ENCODE results near the gene MUC5B.

Gene MUC5B

GRCh38 chr11:1257366-1257765 lies 34.5 kb downstream of the MUC5B start:
- TF ChIP-seq POLR2A (IDR thresholded peaks at IDR 0.05; ENCODE audit: low read depth, low read length), result no peak
- TF ChIP-seq PAX5 (IDR thresholded peaks at IDR 0.05; ENCODE audit: insufficient read depth, low read length, severe bottlenecking), result no peak
- TF ChIP-seq POLR2AphosphoS5 (IDR thresholded peaks at IDR 0.05; ENCODE audit: low read depth, low read length), result no peak
- no peak for TF ChIP-seq TAF1 (IDR thresholded peaks at IDR 0.05; ENCODE audit: low read depth, low read length)
- TF ChIP-seq SPI1 (IDR thresholded peaks at IDR 0.05; ENCODE audit: low read depth, low read length), result no peak
- no peak for TF ChIP-seq POU2F2 (IDR thresholded peaks at IDR 0.05; ENCODE audit: low read depth, low read length)
- no peak for FAIRE-seq
- DNase-seq (ENCODE audit: insufficient read length, low spot score), result no peak

GRCh38 chr11:1257916-1258315 lies 35.0 kb downstream of the MUC5B start:
- FAIRE-seq, result no peak
- no peak for DNase-seq (ENCODE audit: insufficient read length, low spot score)
- TF ChIP-seq POLR2A (IDR thresholded peaks at IDR 0.05; ENCODE audit: low read depth, low read length) (no peak), TAF1 (IDR thresholded peaks at IDR 0.05; ENCODE audit: low read depth, low read length) (no peak), SPI1 (IDR thresholded peaks at IDR 0.05; ENCODE audit: low read depth, low read length) (no peak)

GRCh38 chr11:1258401-1259075 lies 35.7 kb downstream of the MUC5B start:
- no peak for FAIRE-seq
- TF ChIP-seq PAX5 (IDR thresholded peaks at IDR 0.05; ENCODE audit: insufficient read depth, low read length, severe bottlenecking) (no peak), TAF1 (IDR thresholded peaks at IDR 0.05; ENCODE audit: low read depth, low read length) (no peak), POLR2A (IDR thresholded peaks at IDR 0.05; ENCODE audit: low read depth, low read length) (no peak), POU2F2 (IDR thresholded peaks at IDR 0.05; ENCODE audit: low read depth, low read length) (no peak), SPI1 (IDR thresholded peaks at IDR 0.05; ENCODE audit: low read depth, low read length) (no peak), POLR2AphosphoS5 (IDR thresholded peaks at IDR 0.05; ENCODE audit: low read depth, low read length) (no peak)
- no peak for DNase-seq (ENCODE audit: insufficient read length, low spot score)

GRCh38 chr11:1259076-1259461 lies 36.2 kb downstream of the MUC5B start:
- TF ChIP-seq PAX5 (IDR thresholded peaks at IDR 0.05; ENCODE audit: insufficient read depth, low read length, severe bottlenecking) (no peak), POLR2A (IDR thresholded peaks at IDR 0.05; ENCODE audit: low read depth, low read length) (no peak), POU2F2 (IDR thresholded peaks at IDR 0.05; ENCODE audit: low read depth, low read length) (no peak), POLR2AphosphoS5 (IDR thresholded peaks at IDR 0.05; ENCODE audit: low read depth, low read length) (no peak), TAF1 (IDR thresholded peaks at IDR 0.05; ENCODE audit: low read depth, low read length) (no peak), SPI1 (IDR thresholded peaks at IDR 0.05; ENCODE audit: low read depth, low read length) (no peak)
- DNase-seq (ENCODE audit: insufficient read length, low spot score), result no peak
- no peak for FAIRE-seq

- FAIRE-seq (no peak), DNase-seq (ENCODE audit: insufficient read length, low spot score) (no peak)
- TF ChIP-seq POLR2A (IDR thresholded peaks at IDR 0.05; ENCODE audit: low read depth, low read length), result no peak
- TF ChIP-seq PAX5 (IDR thresholded peaks at IDR 0.05; ENCODE audit: insufficient read depth, low read length, severe bottlenecking), result no peak
- no peak for TF ChIP-seq POU2F2 (IDR thresholded peaks at IDR 0.05; ENCODE audit: low read depth, low read length)
- TF ChIP-seq SPI1 (IDR thresholded peaks at IDR 0.05; ENCODE audit: low read depth, low read length), result no peak
- no peak for TF ChIP-seq TAF1 (IDR thresholded peaks at IDR 0.05; ENCODE audit: low read depth, low read length)
- TF ChIP-seq POLR2AphosphoS5 (IDR thresholded peaks at IDR 0.05; ENCODE audit: low read depth, low read length), result no peak
These were observed 36.7 kb downstream of the MUC5B start for GRCh38 chr11:1259561-1259960.

GRCh38 chr11:1260023-1260501 lies 37.2 kb downstream of the MUC5B start:
- peak; percentile 66 for DNase-seq (ENCODE audit: insufficient read length, low spot score)
- no peak for TF ChIP-seq PAX5 (IDR thresholded peaks at IDR 0.05; ENCODE audit: insufficient read depth, low read length, severe bottlenecking)
- no peak for TF ChIP-seq SPI1 (IDR thresholded peaks at IDR 0.05; ENCODE audit: low read depth, low read length)
- TF ChIP-seq POLR2AphosphoS5 (IDR thresholded peaks at IDR 0.05; ENCODE audit: low read depth, low read length), result no peak
- no peak for TF ChIP-seq POU2F2 (IDR thresholded peaks at IDR 0.05; ENCODE audit: low read depth, low read length)
- TF ChIP-seq TAF1 (IDR thresholded peaks at IDR 0.05; ENCODE audit: low read depth, low read length), result no peak
- no peak for TF ChIP-seq POLR2A (IDR thresholded peaks at IDR 0.05; ENCODE audit: low read depth, low read length)

GRCh38 chr11:1260620-1261019 lies 37.8 kb downstream of the MUC5B start:
- DNase-seq (ENCODE audit: insufficient read length, low spot score) (no peak), FAIRE-seq (no peak)
- no peak for TF ChIP-seq TAF1 (IDR thresholded peaks at IDR 0.05; ENCODE audit: low read depth, low read length)

More at GRCh38 chr11:1260023-1260501, 37.2 kb downstream of the MUC5B start:
- FAIRE-seq, result no peak

- FAIRE-seq (no peak), DNase-seq (ENCODE audit: insufficient read length, low spot score) (no peak)
- TF ChIP-seq POLR2A (IDR thresholded peaks at IDR 0.05; ENCODE audit: low read depth, low read length), result no peak
- no peak for TF ChIP-seq POLR2AphosphoS5 (IDR thresholded peaks at IDR 0.05; ENCODE audit: low read depth, low read length)
- TF ChIP-seq SPI1 (IDR thresholded peaks at IDR 0.05; ENCODE audit: low read depth, low read length), result no peak
These were observed 38.6 kb downstream of the MUC5B start for GRCh38 chr11:1261241-1262071.

- peak; percentile 98 for FAIRE-seq
- TF ChIP-seq POLR2AphosphoS5 (IDR thresholded peaks at IDR 0.05; ENCODE audit: low read depth, low read length) (peak; percentile 75), POLR2A (IDR thresholded peaks at IDR 0.05; ENCODE audit: low read depth, low read length) (peak; percentile 71; the same call in 1 of the 2 replicates), POU2F2 (IDR thresholded peaks at IDR 0.05; ENCODE audit: low read depth, low read length) (no peak)
- peak; percentile 90 for DNase-seq (ENCODE audit: insufficient read length, low spot score)
These were observed 39.5 kb downstream of the MUC5B start for GRCh38 chr11:1262172-1263006.
